Activated naive CD4-positive, alpha-beta T cell treated with anti-CD3 and anti-CD28 coated beads, Interleukin-2, amount 50 U/mL, for 16 hours (primary cell): Measurements from ENCODE around the gene CREBBP.

Source experiments
- DNase-seq: peaks from one replicate; pipeline ENCODE4 v3.0.0-alpha.2; 2020

The CREBBP gene

GRCh38 chr16:3759736-3760135 is 120.8 kb downstream of the CREBBP start:
- no peak for DNase-seq

DNA sequence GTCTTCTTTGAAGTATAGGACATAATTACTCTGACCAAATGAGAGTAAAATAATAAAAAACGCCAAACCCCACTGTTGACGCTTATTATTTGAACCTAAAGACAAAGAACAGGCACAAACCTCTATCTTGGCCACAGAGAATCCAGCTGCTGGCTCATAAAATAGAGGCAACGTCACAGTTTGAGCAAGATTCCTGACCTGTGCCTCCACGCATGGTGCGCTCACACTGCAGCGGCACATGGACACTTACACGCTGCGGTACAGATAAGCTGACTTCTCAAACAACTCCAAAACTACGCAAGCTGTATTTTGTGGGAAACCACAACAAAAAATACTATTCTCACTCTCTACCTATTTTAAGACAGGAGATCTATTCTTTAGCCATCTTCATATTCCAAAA is 124.4 kb downstream of the CREBBP start:
- no peak for DNase-seq

GRCh38 chr16:3755249-3755648 is 125.3 kb downstream of the CREBBP start:
- DNase-seq, result no peak

DNA sequence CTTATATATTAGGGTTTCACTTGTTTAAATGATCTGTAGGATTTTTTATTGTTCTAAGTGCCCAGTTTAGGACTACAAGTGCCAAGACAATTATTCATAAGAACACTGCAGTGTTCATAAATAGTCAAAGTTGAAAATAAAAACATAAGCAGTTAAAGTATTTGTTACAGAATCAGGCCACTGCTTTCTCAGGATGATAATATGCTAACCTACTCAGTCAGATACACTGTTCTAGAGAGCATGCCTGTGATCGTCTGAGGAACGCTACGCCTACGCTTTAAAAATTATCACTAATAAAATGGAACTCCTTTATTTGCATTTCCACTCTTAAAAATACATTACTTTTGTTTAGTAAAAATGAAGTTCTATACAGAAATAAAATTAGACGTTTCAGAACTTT is 125.7 kb downstream of the CREBBP start:
- no peak for DNase-seq

DNA sequence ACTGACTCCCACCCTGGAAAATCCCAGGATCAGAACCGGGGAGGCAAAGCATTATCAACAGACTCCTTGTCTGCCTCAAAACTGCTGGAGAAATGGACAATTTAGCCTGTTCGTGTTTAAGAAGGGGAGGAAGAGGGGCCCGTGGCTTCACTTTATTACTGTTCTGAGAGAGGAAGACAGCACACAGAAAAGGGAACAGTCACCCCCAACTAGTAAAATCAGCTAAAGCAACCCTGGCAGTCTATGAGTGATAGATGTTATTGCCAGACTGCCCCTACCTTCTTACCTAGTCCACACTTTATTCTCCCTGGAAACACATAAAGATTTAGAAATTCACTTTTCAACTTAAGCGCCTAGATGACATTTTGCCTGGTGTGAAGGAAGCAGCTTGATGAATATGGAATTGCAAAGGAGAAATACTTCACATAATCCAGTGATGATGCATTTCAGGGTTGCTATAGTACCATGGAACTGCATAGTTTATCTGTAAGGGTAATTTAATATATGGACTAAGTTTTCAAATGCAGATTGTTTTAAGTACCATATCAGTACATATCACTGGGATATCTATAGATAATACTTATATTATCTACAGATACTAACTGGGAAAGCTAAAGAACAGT is 126.3 kb downstream of the CREBBP start:
- DNase-seq, result no peak

- DNase-seq, result no peak
These were observed 127.5 kb downstream of the CREBBP start for GRCh38 chr16:3752984-3753383.

- no peak for DNase-seq
These were observed 128.6 kb downstream of the CREBBP start for GRCh38 chr16:3751878-3752277.

DNA sequence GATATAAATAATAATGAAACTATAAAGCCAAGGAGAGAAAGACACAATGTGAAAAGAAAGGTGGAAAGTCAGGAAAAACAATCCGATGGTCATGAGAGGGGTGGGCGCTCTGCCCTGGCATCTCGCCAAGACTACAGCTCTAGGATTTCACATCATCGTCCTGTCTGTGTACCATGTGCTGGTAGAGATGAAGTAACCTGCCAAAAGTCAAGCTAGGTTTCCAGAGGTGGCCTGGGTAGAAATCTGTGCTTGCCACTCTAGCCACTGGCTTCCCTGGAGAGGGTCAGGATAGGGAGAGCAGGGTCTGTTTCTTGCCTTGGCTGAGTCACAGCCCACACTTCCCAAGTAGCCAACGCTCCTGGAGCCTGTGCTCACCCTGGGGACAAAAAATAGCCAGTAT is 132.2 kb downstream of the CREBBP start:
- no peak for DNase-seq

GRCh38 chr16:3745751-3746355 is 134.7 kb downstream of the CREBBP start:
- no peak for DNase-seq

DNA sequence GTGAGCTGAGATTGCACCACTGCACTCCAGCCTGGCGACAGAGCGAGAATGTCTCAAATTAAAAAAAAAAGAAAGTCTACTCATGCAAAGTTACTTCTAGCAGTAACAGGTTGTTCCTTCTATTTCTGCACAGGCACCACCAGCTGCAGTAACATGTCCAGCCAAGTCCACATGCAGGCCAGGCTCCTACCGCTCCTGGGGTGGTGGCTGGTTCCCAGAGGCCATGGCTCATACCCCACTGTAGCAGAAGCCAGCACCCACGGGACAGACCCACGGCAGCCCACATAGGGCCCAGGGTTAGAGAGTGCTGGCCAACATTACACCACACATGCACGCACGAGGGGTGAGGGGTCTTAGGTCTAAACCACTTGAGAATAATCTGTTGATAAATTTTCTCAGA is 136.5 kb downstream of the CREBBP start:
- no peak for DNase-seq

DNA sequence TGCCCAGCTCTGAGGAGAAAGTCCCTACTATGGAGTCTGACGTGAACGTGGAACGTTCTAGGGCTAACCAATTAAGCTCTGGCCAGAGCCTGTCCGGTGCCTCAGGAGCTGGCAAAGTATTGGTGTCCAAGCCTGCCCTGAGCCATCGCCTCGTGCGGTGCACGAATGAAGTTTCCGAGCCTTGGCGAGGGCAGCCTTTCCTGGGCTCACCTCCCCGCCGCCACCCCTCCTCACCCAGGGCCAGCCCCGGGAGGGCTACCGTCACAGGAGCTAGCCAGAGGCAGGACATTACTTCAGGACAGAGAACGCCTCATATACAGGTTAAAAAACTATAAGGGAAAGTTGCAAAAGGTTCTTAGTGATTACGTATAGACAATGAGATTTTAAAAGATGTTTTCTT is 139.6 kb downstream of the CREBBP start:
- no peak for DNase-seq

GRCh38 chr16:3740186-3740585 is 140.3 kb downstream of the CREBBP start:
- no peak for DNase-seq

- no peak for DNase-seq
These were observed 140.9 kb downstream of the CREBBP start for GRCh38 chr16:3739636-3740035.

- no peak for DNase-seq
These were observed 142.0 kb downstream of the CREBBP start for GRCh38 chr16:3738541-3738940.

- DNase-seq, result no peak
These were observed 142.4 kb downstream of the CREBBP start for GRCh38 chr16:3738128-3738527.

- DNase-seq, result no peak
These were observed 143.3 kb downstream of the CREBBP start for GRCh38 chr16:3737181-3737580.

DNA sequence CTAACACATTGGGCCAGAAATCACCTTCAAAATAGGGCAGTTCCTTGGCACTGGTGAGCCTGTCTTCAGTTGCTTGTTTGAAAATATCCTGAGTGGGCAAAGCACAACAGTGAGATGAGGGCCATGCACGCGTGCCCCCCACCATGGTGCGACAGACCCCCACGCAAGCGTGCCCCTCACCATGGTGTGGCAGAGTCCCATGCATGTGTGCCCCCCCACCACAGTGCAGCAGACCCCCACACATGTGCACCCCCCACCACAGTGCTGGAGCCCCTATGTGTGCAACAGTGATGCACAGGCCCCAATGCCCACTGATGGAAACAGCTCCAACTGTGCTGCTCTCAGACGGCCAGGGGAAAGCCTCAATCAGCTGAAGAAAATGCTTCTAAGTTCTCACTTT is 144.4 kb downstream of the CREBBP start:
- no peak for DNase-seq

GRCh38 chr16:3735541-3735940 is 145.0 kb downstream of the CREBBP start:
- DNase-seq, result no peak

- DNase-seq, result no peak
These were observed 145.7 kb downstream of the CREBBP start for GRCh38 chr16:3734758-3735221.

GRCh38 chr16:3734084-3734757 is 146.3 kb downstream of the CREBBP start:
- no peak for DNase-seq

DNA sequence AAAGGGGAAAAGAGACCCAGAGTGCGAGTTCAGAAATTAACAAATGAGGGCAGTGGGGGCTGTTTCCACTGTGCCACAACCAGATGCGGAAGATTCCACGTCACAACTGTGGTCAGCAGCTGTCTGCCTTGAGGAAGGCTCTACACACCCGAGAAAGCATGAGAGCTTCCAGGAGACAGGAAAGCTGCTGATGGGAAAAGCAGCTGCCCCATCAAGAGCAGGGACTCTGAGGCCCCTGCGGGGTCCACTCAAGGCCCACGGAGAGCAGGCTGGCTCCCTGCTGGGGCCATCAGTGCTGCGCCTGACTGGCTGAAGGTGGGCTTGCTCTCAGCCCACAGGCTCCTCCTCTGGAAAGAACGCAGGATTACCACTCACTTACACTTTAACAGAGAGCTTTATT is 148.3 kb downstream of the CREBBP start:
- no peak for DNase-seq

- DNase-seq, result no peak
These were observed 149.2 kb downstream of the CREBBP start for GRCh38 chr16:3731126-3731935.
